HG03439 (cell line): ENCODE measurements around the gene CDKN1B.

ENCODE experiments used
- ATAC-seq: cut with Tn5 transposase; IDR thresholded peaks from one replicate; pipeline ENCODE4 v1.9.1; 2021; ENCODE audit warnings: mild to moderate bottlenecking, moderate library complexity; ENCODE audit not compliant: unreplicated experiment

The CDKN1B gene

DNA sequence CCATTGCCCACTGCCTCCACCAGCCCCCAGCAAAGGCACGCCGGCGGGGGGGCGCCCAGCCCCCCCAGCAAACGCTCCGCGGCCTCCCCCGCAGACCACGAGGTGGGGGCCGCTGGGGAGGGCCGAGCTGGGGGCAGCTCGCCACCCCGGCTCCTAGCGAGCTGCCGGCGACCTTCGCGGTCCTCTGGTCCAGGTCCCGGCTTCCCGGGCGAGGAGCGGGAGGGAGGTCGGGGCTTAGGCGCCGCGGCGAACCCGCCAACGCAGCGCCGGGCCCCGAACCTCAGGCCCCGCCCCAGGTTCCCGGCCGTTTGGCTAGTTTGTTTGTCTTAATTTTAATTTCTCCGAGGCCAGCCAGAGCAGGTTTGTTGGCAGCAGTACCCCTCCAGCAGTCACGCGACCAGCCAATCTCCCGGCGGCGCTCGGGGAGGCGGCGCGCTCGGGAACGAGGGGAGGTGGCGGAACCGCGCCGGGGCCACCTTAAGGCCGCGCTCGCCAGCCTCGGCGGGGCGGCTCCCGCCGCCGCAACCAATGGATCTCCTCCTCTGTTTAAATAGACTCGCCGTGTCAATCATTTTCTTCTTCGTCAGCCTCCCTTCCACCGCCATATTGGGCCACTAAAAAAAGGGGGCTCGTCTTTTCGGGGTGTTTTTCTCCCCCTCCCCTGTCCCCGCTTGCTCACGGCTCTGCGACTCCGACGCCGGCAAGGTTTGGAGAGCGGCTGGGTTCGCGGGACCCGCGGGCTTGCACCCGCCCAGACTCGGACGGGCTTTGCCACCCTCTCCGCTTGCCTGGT, at the start of gene CDKN1B:
TSS of gene CDKN1B (plus strand) at position 576 of the 793 bp plus-strand sequence. CDS start 472 bp downstream, outside the sequence.
- ATAC-seq: peak; percentile 43

DNA sequence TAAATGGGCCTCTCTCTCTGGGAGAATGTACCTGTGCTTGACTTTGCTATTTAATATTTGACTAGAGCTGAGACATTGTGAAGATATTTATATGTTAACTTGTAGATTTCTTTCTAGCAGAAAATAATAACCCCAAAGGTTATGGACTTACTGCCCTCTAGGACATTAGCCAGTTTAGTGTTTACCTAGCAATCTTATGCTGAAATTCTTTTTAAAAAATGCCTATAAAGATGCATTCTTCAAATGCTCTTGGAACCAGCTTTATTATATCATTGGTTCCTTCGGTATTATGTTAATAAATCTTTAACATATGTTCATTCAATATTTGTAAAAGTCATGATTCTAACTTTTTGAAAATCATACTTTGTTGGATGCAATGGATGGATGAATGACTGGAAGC, 49.2 kb upstream of the CDKN1B start:
- ATAC-seq: no peak

DNA sequence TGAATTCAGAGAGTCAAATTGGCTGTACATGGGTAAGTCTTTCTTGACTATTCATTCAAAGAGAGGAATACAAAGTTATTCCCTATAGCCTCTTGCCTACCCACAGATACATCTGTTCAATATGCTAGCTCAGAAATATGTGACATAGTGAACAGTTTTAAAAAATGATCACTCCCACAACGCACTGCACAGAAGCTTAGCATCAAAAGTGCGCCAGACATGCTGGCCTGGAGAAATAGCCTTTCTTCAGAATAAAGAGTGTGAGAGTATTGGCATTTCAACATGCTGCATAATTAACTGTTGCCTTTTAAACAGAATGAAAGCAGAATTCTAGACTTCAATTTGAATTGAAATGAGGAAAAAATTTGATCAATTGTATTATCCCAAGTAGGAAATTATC, 48.1 kb upstream of the CDKN1B start:
- no peak for ATAC-seq

DNA sequence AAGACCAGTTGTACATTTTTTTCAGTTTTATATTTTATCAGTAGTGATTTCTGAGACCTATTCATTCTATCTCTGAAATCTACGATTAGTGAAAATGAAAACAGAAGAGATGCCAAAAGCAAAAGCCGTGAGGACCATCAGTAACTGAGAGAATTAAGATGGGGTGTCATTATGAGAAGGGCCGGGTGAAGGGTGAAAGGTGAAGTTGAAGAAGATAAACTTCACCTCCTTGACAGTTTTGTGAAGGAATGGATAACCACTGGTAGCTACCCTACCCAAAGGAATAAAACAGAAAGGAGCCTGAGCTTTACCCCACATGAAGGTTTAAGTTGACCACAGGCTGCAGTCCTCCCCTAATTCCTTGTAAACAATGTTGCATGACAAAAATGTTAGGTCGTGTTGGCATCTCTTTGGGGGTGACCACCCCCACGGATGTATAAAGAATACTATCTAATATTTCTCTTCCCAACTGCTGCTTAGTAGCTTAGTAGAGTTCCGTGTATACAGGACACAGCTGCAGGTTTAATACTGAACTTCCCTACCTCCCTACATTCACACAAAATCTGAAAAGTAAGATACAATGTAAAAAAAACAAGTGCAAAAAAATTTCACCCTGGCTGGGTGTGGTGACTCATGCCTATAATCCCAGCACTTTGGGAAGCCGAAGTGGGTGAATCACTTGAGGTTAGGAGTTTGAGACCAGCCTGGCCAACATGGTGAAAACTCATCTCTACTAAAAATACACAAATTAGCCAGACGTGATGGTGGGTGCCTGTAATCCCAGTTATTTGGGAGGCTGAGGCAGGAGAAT, 45.1 kb upstream of the CDKN1B start:
- ATAC-seq: no peak

DNA sequence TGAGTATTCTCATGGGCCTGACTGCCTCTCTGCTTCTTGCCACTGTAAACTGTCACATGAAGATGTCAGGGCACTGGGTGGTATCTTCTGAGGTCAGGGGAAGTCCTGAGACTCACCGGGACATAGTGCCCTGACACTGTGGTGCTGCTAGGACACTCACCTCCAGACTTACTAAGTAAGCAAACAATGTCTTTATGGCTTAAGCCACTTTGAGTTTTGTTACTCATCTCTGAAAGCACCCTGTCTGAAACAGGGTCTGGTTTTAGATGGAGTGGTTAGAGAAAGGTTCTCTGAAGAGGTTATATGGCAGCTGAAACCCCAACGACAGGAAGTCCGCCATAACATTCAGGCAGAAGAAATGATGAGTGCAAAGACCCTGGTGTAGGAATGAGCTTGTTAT, 43.9 kb upstream of the CDKN1B start:
- ATAC-seq: no peak

DNA sequence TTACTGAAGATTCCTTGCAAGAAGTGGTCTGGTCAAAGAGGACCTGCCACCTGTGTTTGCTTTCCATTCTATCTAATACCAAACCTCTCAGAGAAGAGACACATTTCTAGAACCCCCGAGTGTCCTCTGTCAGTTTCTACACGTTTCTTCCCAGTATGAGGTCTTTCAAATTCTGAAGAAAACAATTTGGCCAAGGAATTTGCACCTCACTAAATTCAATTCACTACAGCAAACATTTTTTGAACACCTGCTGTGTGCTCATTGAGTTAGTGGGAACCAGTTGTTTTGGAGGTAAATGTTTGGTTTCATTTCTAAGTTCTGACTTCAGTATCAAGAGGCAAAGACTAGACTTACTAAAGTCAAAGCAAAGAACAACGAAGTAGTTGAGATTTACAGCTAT, 40.6 kb upstream of the CDKN1B start:
- ATAC-seq: no peak

DNA sequence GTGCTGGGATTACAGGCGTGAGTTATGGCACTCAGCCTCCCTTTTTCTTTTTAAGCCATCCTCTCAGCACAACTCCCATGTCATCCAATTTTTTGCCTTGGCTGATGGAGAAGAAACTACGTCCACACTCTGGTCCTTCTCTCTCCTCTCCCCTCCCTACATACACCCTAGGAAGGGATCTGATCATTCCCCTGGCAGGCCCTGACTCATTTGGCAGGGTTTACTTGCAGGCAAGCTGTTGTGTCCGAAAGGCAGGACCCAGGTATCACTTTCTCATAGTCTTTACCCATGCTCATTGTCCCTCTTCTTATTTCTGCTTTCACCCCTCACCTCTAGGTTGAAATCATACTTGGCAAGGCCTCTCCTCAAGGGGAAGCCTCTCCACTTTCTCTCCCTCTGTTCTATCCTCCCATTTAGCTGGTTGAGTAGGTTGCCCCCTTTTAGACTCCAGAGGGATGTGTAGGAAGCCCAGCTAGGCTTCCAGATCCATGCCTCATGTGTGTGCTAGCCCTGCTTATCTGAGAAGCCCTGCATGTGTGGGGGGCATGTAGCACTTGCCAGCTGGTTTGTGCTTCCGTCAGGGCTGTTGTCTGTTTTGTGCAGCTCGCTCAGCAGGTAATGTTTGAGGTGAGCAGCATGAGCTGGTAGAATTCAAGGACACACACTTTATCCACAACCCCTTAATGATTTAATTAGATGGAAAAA, 36.0 kb upstream of the CDKN1B start:
- no peak for ATAC-seq

DNA sequence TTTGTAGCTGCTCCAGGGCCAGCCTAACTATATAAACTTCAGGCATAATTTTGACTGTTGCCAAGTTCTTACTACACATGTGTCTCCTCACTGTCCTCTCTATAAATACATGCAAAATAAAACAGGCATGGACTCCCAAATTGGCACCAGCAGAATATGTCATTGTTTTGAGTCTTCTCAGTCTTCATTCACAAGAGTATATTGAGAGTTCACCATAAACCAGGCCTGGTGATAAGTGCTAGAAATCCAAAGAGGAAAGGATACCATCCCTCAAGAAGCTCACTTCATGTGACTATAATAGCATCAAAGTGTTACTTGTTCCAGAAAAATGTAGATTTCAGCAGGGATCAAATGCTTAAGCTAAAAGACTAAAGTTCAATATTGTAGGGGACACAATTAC, 34.9 kb upstream of the CDKN1B start:
- no peak for ATAC-seq

DNA sequence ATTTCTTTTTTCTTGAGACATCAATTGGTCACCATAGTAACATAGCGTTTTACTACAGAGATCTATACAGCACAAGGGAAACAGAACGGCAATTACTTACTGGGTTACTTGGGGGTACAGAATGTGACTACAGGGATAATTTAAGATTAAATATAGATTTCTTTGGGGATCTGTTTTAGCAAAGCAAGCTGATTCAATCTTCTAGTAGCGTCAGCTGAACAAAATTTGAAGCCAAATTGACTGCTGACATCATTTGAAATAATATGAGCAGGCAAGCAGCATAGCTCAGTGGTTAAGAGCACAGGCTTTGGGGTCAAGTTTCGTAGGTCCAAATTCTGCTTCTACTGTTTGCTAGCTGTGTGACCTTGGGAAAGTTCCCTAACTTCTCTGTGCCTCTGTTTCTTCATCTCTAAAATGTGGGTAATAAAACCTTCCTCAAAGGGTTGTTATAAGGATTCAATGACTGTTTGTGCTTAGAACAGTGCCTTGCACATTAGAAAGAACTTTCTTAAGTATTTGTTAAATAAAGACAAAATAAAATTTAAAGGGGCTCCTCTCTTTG, 34.0 kb upstream of the CDKN1B start:
- no peak for ATAC-seq

DNA sequence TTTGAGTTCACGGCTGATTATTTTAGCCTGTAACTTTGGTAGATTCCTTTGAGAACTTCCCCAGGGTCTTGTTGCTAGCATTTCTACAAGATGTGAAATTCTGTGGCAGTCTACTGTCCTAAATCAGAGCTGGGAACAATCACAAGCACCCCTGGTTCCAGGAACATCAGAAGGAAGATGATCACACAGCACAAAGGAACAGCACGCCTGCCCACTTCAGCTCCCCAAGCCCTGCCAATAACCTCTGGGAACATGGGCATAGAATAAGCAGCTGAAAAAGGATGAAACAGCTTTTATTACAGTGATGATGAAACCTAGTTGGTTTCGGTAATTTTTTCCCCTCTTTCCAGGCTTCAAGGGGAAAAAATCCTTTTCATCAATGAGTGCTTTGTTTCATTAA, 33.4 kb upstream of the CDKN1B start:
- ATAC-seq: no peak

DNA sequence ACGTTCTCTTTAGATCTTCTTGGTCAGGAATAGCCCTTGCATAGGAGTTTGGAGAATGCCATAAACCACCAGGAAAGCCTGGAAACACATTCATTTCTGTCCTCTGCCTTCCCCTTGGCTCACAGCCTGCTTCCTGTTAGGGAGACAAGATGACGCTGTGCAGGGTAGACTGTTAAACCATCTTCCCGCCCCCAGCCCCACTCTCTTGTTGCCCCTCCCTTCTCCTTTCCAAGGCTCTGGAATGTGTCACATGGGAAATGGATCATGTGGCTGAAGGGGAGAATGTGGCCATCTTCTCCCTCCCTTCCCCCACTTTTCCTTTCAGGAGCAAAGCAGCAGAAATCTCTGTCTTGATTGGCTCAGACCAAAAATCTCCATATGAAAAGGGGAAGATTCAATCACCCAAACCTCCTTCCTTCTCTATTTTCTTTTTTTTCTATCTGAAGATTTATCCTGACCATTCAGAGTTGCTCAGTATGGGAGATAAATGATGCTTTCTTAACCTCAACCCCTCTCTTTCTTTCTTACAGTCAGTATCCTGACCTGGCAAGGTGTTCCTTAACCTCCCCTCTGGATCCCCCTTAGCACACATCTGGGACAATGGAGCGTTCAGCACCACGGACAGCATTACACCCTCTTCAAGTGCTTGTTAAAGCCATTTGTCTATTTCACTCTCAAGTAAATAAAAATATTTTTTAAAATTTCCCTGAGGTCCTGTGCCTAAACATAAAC, 32.6 kb upstream of the CDKN1B start:
- ATAC-seq: no peak

DNA sequence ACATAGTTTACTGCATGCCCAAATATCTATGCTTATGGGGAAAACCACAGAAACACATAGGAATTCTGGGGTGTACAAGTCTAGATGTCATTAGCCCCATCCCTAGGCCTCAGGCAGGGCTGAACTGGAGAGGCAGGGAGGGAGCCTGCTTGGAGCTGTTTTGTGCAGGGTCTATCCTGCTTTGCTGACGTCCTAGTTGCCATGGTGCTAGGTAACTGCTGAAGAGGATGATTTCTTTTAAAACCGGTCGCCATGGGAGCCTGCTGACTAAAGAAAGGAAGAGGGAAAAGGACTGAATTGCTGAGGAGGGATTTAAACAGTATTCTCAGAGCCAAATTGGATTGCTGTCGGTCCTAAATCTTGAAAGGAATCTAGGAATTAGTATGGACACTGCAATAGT, 31.9 kb upstream of the CDKN1B start:
- no peak for ATAC-seq

DNA sequence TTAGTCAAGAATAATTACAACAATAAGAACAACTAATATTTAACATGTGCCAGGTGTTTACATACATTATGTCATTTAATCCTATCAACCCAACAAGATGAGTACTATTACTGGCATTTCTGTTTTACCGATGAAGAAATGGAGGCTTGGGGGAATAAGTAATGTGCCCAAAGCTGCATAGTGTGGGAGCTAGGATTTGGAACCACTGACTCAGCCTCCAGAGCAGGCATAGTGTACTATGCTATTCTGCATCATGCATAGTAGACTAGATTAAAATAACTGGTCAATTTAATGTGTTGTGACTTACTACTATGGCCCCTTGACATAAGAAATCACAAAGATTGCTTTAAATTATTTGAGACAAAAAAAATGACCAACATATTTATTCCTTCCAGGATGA, 30.7 kb upstream of the CDKN1B start:
- no peak for ATAC-seq

DNA sequence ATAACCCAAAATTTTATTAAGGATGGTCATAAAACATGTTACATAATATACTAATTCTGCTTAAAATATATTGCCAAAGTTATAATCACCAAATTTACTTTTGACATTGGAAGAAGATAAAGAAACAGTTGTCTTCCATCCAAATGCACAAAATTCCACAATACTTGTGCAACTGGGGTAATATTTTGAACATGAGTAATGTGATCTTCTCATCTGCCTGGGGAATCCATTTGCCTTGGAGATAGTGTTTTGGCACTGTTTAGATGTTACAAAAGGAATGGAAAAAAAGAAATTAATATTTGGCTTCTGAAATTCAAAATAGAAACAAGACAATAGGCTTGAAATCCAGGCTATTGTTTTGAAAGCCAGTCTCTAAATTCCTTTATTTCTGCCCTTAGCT, 30.2 kb upstream of the CDKN1B start:
- ATAC-seq: no peak

DNA sequence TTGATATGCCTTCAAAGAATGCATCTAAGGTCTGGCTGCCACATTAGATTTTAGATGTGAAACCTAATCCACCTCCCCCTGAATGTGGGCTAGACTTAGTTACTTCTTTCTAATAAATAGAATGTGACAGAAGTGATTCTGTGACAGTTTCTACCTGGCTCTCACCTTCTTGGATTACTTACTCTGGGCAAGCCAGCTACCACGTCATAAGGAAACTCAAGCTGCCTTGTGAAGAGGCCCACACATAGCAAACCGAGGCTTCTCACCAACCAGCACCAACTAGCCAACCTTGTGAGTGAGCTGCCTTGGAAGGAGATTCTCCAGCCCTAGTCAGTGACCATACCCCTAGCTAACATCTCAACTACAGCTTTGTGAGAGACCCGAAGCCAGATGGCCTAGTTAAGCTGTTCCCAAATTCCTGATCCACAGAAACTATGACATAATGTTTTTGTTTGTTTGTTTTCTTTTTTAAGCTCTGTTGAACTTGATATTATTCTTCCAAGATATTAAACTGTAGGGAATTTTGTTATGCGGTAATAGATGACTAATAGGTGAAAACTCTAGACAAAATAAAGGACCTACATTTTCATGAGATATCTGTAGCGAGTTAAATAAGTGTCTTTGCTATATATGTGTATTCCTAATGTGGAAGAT, 27.4 kb upstream of the CDKN1B start:
- peak; percentile 47 for ATAC-seq

DNA sequence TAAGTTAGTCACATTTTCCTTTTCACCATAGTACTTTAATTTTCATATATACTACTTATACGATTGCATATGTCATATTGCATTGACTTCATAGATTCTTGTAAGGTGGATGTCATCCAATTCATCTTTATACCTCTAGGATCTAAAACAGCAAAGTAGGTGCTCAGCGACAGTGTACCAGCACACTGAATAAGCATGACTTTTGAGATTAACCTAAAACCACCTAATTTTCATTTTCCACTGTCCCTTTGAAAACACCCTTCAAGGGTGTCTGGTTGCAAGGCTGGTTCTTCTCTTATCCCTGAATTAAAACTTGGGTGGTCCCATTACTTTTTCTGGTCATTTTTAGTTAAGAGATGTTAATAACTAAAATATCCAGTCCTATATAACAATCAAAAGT, 25.6 kb upstream of the CDKN1B start:
- ATAC-seq: no peak

DNA sequence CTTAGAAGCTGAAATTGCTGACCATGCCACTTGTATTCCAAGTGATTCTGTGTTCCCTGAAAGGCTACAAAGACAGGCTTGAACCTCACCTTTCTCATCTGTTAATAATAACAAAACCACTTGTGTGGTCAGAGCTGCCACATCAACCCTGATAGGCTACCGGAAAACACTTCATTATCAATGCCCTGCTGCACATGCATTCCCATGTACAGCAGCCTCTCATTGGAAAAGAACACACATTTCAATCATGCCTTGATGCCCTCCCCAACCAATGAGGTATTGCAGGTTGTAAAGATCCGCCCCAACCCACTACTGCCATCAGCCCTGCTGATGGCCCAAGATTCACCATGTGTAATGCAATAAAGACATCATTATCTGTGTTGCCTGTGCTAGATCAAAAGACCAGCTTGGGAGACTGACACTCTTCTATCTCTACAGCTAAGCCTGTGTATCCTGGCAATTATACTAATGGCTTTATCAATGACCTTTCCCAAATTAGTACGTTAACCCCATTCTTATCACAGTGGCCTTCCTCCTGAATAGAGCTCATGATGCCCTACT, 24.0 kb upstream of the CDKN1B start:
- ATAC-seq: no peak

DNA sequence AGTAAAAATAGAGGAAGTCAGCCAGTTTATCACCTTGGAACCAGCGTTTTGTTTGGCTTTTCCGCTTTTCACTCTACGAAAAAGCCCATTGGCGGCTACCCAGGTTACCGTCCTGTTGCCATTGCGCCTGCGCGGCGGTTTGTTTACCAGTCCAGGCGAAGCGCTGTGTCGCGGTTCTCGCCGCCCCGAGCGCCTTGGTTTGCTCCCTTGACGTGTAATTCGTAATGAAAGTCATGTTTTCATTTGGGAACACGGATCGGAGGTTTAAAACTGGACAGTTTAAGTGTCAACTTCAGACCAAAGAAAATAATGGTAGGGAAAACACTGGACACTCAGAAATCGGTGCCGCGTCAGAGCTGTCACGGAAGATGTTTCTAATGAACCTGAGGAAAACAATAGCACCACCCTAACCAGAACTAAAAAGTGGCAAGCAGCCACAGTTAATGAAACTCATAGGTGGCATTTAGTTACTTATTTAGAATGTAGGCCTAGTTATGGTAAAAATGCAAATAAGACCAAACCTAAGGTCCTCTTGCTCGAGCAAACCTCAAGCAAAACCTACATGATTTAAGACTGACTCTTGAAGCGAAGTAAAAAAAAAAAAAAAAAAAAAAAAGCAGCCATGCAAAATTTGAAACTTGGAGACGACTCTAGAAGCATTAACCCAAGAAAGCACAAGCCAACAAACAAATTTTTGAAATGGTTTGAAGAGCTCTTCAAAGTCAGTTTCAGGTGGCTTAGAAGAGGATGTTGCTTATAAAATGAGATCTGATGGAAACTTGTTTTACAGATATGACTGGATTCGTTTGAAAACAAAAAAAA, 20.4 kb upstream of the CDKN1B start:
- ATAC-seq: peak; percentile 68

DNA sequence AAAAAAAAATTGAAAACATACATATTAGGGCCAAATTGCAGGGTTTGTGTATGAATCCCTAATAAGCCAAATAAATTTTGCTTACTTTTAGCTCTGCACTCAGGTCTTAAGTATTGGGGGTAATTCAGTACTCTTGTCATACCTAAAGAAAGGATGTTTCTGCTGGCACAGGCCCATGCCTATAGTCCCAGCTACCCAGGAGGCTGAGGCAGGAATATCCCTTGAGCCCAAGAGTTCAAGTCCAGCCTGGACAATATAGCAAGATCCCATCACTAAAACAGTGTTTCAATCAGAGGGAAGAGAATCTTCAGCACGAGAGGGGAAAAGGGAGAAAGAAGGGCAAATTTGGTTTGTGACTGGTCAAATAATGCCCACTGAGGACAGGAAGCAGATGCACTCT, 17.8 kb upstream of the CDKN1B start:
- ATAC-seq: no peak
